Heart right ventricle (tissue), 16 donors: ENCODE measurements around the gene SPTSSB. TPM values are rescaled to one million over a fixed set of nuclear protein-coding genes. Genes with fewer than 3 reads are reported as not detected.

ENCODE experiments used
- ATAC-seq, 8 donors: fragments of 200-7000 bp; cut with Tn5 transposase; one replicate each; pipeline ENCODE4 v1.9.1; 2020; ENCODE audit warnings: mild to moderate bottlenecking in 8 of 8, moderate library complexity in 8 of 8, moderate number of reproducible peaks in 1 of 8
- DNase-seq, 2 donors: peaks; one replicate each; pipeline ENCODE4 v3.0.0-alpha.2; 2020
- H3K27ac ChIP-seq, 10 donors: fragments of 200-600 bp; sonication (generic) in 2 of 10; one replicate each; pipeline versions ENCODE4 v1.5.0 to v1.8.0; 2020 to 2022; ENCODE audit warnings: mild to moderate bottlenecking in 3 of 10
- H3K27me3 ChIP-seq, 7 donors: fragments of 200-600 bp; one replicate each; pipeline ENCODE4 v1.8.0; 2021 to 2022; ENCODE audit warnings: mild to moderate bottlenecking in 2 of 7
- H3K36me3 ChIP-seq, 9 donors: fragments of 200-600 bp; sonication (generic) in 1 of 9; one replicate each; pipeline versions ENCODE4 v1.5.0 to v1.8.0; 2020 to 2022; ENCODE audit warnings: mild to moderate bottlenecking in 2 of 9
- H3K4me1 ChIP-seq, 9 donors: fragments of 200-600 bp; sonication (generic) in 1 of 9; one replicate each; pipeline versions ENCODE4 v1.5.0 to v1.8.0; 2020 to 2022; ENCODE audit warnings: mild to moderate bottlenecking in 4 of 9
- H3K4me3 ChIP-seq, 10 donors: fragments of 200-600 bp; sonication (generic) in 2 of 10; one replicate each; pipeline versions ENCODE4 v1.5.0 to v1.8.0; 2020 to 2022; ENCODE audit warnings: mild to moderate bottlenecking in 7 of 10, moderate library complexity in 2 of 10
- H3K9me3 ChIP-seq, 11 donors: fragments of 200-600 bp in 10 of 11; sonication (generic) in 2 of 11; one replicate each; pipeline versions ENCODE4 v1.5.0 to v1.8.0; 2013 to 2022; ENCODE audit warnings: mild to moderate bottlenecking in 2 of 11, control low read depth in 1 of 11, moderate library complexity in 1 of 11
- WGBS, 2 donors: extraction: QIAGEN DNeasy Blood & Tissue Kit; methylation state at CpG; one replicate each; pipeline ENCODE4 v1.1.7; 2013; ENCODE audit warnings: inconsistent platforms in 1 of 2; 5-methylcytosine and 5-hydroxymethylcytosine counted together
- intact Hi-C, 10 donors: fragments of 100-400 bp; cut with DNase I; formaldehyde crosslinking; loops; one replicate each; pipeline versions ENCODE4 v1.11.1 to v1.14.2; 2022
- polyA plus RNA-seq, 2 donors: library from polyadenylated mRNA; stranded (reverse); fragments of 200-250 nt; gene quantifications; one replicate each; pipeline ENCODE4 v1.2.3, GENCODE V29; 2013
- total RNA-seq, 10 donors: library from RNA; stranded (reverse); fragmentation: NEBNext Ultra II Directional in 3 of 10; extraction: Animal tissue kit (Norgen Biotek cat#: 25700) in 3 of 10; gene quantifications; one replicate each; pipeline versions ENCODE4 v1.2.1 to v1.2.4, GENCODE V29; 2021 to 2023
- TF ChIP-seq, protein P1 (sequence below), 9 donors: fragments of 200-600 bp; sonication (generic) in 2 of 9; IDR thresholded peaks; one replicate each; pipeline versions ENCODE4 v1.5.0 to v1.8.0; 2021 to 2022; ENCODE audit warnings: antibody characterized with exemption in 9 of 9, mild to moderate bottlenecking in 5 of 9, moderate library complexity in 1 of 9
- donor health status: Arrhythmogenic right ventricular cardiomyopathy.
- donor health status: ischemic (EF 13 %, LVEDD 7.1; RV severe dilation, severe dysfunction).
- donor health status: healthy with polysubstance abuse.
- donor health status: DM: no; HTN: yes; CAD: no.
- donor health status: DM: no; HTN: no; CAD: no.
- donor health status: ischemic (EF 25% LVEDD 6.9; RV normal size, moderate dysfunction).
- donor health status: ischemic (EF 25% LVEDD 5.7; RV mildly dilated, moderate dysfunction).
- donor health status: healthy.
- donor health status: DM: yes; HTN: yes; CAD: no.
- donor health status: Ischemic cardiomyopathy.
- donor health status: ischemic (EF 35%, LVEDD 5.7; RV mildly dilated, moderate dysfunction).
- donor health status: nonischemic (EF 11% LVEDD 7.7; RV severe dilation, severe dysfunction).
- donor health status: DM: yes; HTN: yes; CAD: no.
- donor health status: PGD.
- donor health status: ischemic (EF 29% LVEDD 5.4; RV normal size, mild dysfunction).
- donor health status: nonischemic (EF 23%, LVEDD 6.1; RV moderate dilation, normal function).

Gene SPTSSB
- total and polyA plus RNA-seq, 12 donors = 0.03 to 0.51 (median 0.14) TPM; not detected in 8

DNA sequence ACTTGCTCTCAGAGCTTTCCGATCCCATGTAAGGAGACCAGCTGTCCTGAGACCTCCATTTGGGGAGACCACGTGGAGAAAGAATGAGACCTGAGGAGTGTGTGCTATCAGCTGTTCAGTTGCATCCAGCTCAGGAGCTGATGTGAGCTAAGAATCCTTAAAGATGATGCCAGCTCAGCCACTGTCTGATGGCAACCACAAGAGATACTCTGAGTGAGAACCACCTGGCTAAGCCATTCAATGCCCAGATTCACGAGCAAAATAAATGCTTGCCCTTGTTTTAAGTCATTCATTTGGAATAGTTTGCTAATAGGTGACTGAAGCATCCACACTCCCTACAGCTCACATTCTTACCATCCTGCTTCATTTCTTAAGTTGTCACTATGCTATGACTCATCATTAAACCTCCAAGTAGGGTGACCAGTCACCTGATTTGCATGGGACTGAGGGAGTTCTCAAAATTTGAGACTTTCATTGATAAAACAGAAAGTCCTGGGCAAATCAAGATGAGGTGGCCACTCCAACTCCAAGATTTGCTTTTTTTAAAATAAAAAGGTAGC is 56.4 kb downstream of the SPTSSB start:
- no peak for DNase-seq

GRCh38 chr3:161310649-161311423 is 60.5 kb downstream of the SPTSSB start:
- no peak for DNase-seq
- H3K9me3 ChIP-seq = peaks cover 0 to 22% (median 11%) of the 10 kb centered on the region in 11 donors
- H3K27me3 ChIP-seq = no peaks in the 10 kb centered on the region
- H3K36me3 ChIP-seq = no peaks in the 10 kb centered on the region
- intact Hi-C loops = no loop called here
- WGBS, 2 donors = 73 to 76% methylated on average over 5 of the region's 5 CpGs
- no peak overlapping the region for H3K27ac ChIP-seq
- ATAC-seq = peak in 1 of 8 donors; percentile 46
- H3K4me3 ChIP-seq = no peak overlapping the region
- TF ChIP-seq, protein P1, sequence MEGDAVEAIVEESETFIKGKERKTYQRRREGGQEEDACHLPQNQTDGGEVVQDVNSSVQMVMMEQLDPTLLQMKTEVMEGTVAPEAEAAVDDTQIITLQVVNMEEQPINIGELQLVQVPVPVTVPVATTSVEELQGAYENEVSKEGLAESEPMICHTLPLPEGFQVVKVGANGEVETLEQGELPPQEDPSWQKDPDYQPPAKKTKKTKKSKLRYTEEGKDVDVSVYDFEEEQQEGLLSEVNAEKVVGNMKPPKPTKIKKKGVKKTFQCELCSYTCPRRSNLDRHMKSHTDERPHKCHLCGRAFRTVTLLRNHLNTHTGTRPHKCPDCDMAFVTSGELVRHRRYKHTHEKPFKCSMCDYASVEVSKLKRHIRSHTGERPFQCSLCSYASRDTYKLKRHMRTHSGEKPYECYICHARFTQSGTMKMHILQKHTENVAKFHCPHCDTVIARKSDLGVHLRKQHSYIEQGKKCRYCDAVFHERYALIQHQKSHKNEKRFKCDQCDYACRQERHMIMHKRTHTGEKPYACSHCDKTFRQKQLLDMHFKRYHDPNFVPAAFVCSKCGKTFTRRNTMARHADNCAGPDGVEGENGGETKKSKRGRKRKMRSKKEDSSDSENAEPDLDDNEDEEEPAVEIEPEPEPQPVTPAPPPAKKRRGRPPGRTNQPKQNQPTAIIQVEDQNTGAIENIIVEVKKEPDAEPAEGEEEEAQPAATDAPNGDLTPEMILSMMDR (IDR thresholded peaks at IDR 0.05) = no peak
- H3K4me1 ChIP-seq = peaks cover 0 to 10% (median 0%) of the 10 kb centered on the region in 9 donors

More for the DNA sequence above, 56.4 kb downstream of the SPTSSB start:
- no peak overlapping the region for H3K27ac ChIP-seq
- no peaks in the 10 kb centered on the region for H3K9me3 ChIP-seq
- H3K4me3 ChIP-seq = no peak overlapping the region
- no peak for ATAC-seq
- H3K27me3 ChIP-seq = no peaks in the 10 kb centered on the region
- WGBS, 2 donors = 87 to 92% methylated on average over 3 of the region's 3 CpGs
- no peaks in the 10 kb centered on the region for H3K36me3 ChIP-seq
- intact Hi-C loops = no loop called here
- H3K4me1 ChIP-seq = peaks cover 0 to 18% (median 0%) of the 10 kb centered on the region in 9 donors
- TF ChIP-seq, protein P1 (IDR thresholded peaks at IDR 0.05) = no peak

- H3K4me3 ChIP-seq = no peak overlapping the region
- WGBS, 2 donors = 93 to 95% methylated on average over 2 of the region's 2 CpGs
- ATAC-seq = no peak
- intact Hi-C loops = no loop called here
- peaks cover 0 to under 1% (median 0%) of the 10 kb centered on the region in 9 donors for H3K4me1 ChIP-seq
- H3K36me3 ChIP-seq = no peaks in the 10 kb centered on the region
- peaks cover 0 to 22% (median 11%) of the 10 kb centered on the region in 11 donors for H3K9me3 ChIP-seq
- TF ChIP-seq, protein P1 (IDR thresholded peaks at IDR 0.05) = peak in 8 of 9 donors; percentile 33 to 73 (median 56)
- no peak overlapping the region for H3K27ac ChIP-seq
- no peak for DNase-seq
- no peaks in the 10 kb centered on the region for H3K27me3 ChIP-seq
Measured at GRCh38 chr3:161305095-161305991, 66.0 kb downstream of the SPTSSB start.

DNA sequence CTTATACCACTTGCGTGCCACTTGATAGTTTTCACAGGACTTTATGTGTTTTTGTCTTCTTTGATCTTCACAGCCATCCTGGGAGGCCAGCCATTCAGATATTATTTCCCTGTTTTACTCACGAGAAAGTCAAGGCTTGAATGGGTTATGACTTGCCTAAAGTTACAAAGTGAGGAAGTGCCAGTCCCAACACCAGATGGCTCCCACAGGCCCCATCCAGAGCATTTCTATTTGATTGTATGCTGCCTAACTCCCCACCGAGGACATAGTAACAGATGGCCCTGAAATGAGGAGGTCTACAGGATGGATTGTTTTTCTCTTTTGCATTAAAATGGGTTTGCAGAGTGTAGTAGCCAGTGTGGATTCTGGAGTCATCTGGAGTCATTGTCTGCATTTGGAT is 74.5 kb downstream of the SPTSSB start:
- 89 to 94% methylated on average over 3 of the region's 3 CpGs for WGBS, 2 donors
- no peak for ATAC-seq
- intact Hi-C loops = no loop called here

More for the DNA sequence above, 74.5 kb downstream of the SPTSSB start:
- no peaks in the 10 kb centered on the region for H3K27me3 ChIP-seq
- no peak for DNase-seq
- H3K36me3 ChIP-seq = peaks cover 0 to 6% (median 0%) of the 10 kb centered on the region in 9 donors
- TF ChIP-seq, protein P1 (IDR thresholded peaks at IDR 0.05) = no peak
- H3K4me1 ChIP-seq = no peaks in the 10 kb centered on the region
- no peak overlapping the region for H3K27ac ChIP-seq
- H3K9me3 ChIP-seq = peaks cover 0 to 26% (median 2%) of the 10 kb centered on the region in 11 donors
- no peak overlapping the region for H3K4me3 ChIP-seq
